ENCODE measurements around the gene CXorf66.
"Not testable (repeated sequence)": the region's sequence is repeated elsewhere in the genome, so short reads cannot be mapped to it uniquely, and the experiment has no call there.

CXorf66 gene, protein sequence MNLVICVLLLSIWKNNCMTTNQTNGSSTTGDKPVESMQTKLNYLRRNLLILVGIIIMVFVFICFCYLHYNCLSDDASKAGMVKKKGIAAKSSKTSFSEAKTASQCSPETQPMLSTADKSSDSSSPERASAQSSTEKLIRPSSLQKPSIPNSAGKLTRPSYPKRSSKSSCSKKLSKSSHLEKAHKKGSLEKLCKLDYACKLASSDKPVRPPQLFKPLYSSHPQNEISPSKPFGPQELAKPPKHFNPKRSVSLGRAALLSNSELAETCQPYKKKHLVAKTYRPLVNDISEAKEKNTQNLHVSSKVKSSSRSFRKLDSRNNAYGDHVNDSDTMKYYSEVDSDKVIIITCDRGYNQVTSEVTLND

DNA sequence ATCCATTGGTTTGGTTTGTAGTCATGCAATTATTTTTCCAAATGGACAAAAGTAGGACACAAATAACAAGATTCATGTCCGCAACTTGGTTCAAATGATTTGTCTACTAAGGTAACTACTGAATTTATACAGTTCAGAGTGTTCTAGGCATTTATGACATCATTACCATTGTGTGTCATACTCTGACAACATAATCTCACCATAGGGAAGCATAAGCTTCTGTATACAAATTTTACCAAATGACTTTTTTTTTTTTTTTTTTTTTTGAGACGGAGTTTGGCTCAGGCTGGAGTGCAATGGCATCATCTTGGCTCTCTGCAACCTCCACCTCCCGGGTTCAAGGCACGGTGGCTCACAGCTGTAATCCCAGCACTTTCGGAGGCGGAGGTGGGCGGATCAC is at the start of gene CXorf66:
Gene CXorf66 (minus strand): TSS at position 101 of the 400 bp plus-strand sequence. CDS start 25 bp downstream, at position 76.
- DNase-seq (ENCODE audit: low spot score) = no peak

DNA sequence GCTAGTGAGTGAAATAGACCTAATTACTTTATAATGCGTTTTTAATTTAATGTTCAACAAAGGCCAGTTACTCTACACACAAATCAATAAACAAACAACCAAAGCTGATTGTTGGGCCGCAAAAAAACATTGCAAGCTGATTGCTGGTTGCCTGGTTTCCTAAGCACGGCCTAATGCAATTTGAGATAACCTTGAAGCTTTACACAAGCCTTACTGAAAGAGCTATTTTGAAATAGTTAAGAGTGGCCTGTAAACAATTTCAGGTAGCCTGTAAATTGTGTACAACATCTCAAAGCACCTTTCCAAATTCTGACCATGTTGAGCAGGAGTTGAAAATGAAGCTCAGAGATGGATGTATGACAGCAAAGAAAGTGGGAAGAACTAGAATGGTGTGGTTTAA is 17.5 kb upstream of the CXorf66 start:
- DNase-seq (ENCODE audit: low spot score) = no peak

DNA sequence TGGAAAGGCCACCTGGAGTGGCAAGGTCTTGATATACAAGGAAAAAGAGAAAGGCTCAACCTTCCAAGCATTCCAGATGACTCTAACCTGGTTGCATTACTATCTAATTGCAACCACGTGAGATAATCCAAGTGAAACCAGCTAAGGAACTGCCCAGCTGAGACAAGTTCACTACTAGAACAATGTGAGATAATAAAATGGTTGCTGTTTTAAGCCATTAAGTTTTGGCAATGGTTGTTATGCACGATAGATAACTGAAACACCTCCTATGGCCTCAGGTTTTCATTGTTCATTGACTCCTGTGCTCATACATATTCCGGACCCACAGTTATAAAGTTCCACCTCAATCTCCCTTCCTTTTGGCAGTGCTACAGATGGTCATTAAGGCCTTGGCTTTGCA is 9.2 kb upstream of the CXorf66 start:
- no peak for DNase-seq (ENCODE audit: low spot score)

DNA sequence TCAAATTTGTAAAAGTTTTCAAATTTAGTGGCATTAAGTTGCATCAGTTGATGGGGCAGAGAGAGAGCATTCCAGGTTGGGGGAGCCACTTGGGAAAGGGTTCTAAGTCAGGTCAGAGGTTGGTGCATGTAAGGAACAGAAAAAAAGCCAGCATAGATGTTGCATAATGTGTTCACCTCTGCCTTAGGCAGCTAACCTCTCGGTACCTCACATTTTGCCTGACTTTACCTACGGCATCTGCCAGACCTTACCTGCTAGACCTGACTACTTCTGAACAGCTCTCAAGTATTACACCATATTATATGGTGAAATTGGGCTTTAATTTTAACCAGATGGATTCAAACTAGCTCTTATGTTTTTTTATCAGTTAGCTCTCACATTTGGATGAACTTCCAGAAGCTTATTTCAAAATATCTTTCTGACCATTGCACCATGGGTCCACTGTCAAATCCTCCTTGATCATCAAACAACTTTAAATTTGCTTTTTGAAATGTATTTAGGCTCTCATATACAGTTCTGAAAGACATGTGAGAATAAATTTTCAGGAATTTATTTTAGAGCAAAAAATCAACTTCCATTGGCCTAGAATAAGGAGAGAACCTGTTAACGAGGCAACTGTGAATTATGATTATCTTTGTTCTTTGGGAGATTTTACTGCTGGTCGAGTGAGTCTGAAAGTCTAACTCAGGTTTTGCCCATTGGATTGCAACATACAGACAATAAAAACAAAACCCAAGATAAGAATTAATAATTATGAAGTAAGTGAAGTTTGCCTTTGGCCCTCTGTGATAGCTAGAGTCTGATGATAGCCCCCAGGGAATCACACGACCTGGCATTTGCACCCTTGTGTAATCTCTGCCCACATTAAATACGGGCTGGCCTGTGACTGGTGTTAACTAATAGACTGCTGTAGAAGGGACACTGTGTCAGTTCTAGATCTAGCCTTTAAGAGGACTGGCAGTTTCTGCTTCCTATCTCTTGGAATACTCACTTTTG is 7.6 kb upstream of the CXorf66 start:
- no peak for DNase-seq (ENCODE audit: low spot score)

DNA sequence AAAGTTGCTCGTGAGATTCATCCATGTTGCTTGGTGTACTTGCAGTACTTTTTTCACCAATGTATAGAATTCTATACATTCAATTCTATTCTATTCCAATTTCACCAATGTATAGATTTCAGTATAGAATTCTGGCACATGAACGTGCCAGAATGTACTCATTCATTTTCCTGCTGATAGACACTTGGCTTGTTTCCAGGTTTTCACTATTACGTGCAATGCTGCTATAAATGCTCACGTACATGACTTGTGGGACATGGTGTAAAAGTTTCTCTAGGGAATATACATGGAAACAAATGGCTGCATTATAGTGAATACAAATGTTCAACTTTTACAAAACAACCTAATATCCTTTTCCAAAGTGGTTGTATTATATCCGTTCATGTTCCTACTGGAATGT is 6.8 kb upstream of the CXorf66 start:
- DNase-seq (ENCODE audit: low spot score) = no peak

DNA sequence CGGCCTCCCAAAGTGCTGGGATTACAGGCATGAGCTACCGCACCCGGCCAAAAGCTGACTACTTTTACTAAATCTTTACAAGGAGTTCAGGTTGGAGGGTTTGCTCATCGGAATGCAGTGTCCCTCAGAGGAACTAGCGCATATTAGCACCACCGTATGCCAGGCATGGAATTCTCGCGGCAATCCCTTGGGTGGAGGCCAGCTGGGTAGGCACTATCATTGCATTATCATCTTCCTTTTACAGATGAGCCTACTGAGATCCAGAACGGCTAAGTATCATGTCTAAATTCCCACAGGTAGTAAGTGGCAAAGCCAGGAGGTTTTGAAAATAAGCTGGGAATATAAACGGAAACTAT is 6.1 kb upstream of the CXorf66 start:
- no peak for DNase-seq (ENCODE audit: low spot score)

DNA sequence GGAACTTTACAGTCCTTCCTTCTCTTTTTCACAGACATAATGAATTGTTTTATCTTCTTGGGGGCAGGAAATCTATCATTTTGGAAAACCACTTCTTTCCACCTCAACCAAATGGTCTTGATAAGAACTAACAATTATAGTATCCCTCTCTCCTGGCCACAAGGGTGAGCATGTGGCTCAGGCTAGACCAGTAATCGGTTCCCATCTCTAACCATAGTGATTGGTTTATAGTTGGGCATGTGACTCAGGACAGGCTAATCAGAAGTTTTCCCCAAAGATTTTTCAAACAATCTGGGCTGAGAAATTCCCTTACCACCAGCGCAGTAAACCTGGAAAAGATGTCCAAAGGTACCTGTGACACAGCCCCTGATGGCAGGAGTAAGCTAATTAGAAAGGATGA is 4.0 kb upstream of the CXorf66 start:
- DNase-seq (ENCODE audit: low spot score) = no peak

DNA sequence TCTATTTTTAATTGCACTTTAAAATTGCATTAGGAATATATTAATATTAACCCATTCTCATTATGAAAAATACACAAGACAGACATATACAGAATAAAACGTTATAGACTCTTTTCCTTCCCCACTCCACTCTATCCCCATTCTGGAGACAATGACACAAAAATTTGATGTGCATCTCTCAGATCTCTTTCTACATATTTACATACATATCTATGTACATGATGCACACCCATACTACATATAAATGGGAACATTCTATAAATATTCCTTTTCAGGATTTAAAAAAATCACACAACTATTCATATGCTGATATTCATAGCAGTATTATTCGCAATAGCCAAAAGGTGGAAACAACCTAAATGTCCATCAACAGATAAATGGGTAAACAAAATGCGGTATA is 2.4 kb upstream of the CXorf66 start:
- DNase-seq (ENCODE audit: low spot score) = no peak

DNA sequence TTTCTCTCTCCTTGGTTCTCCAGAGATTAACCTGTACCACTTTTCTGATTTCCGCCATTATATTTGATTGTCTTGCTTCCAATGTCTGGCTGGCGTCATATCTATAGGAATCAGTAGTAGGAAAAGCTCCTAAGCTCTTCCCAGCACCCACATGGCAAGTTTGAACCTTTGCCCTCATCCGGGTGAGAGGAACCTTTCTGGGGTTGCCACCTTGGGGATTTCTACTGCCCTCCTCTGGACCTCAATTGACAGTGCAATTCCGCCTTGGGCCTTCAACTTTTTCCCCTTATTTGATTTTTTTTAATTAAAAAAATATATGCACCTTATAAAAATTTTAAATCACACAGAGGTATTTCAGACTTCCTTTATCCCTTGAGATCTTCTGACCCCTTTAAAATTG is 2.0 kb upstream of the CXorf66 start:
- DNase-seq (ENCODE audit: low spot score) = no peak

DNA sequence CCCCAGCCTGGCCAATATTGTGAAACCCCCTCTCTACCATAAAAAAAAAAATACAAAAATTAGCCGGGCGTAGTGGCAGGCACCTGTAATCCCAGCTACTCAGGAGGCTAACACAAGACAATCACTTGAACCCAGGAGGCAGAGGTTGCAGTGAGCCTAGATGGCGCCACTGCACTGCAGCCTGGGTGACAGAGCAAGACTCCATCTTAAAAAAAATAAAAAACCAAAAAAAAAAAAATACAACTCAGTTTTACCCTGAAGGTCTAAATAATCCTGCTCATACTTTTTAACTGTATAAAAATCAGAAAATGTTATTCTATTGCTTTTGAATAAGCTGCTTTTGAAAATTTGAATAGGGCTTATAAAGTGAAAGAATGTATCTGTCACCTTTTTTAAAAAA is 838 bp upstream of the CXorf66 start:
- not testable (repeated sequence) for DNase-seq (ENCODE audit: low spot score)

DNA sequence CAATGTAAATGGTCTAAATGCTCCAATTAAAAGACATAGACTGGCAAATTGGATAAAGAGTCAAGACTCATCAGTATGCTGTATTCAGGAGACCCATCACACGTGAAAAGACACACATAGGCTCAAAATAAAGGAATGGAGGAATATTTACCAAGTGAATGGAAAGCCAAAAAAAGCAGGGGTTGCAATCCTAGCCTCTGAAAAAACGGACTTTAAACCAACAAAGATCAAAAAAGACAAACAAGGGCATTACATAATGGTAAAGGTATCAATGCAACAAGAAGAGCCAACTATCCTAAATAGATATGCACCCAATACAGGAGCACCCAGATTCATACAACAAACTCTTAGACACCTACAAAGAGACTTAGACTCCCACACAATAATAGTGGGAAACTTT is 4.2 kb downstream of the CXorf66 start:
- not testable (repeated sequence) for DNase-seq (ENCODE audit: low spot score)

DNA sequence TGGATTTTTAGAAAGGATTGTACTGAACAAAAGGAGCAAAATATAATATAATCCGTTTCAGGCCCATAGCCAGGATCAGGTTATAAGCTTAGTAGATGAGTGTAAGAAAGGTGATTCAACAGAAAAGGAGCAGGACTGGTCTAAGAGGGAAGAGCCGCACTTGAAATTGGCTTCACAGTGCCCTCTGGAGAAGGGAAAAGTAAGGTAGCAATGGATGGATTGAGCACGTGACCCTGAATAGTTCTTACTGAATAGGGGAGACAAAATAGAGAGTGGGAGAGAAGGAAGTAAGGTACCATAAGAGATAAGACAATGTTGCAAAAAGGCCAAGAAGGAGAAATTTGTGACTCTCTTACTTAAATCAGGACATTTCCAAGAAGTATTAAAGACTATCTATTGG is 15.6 kb downstream of the CXorf66 start:
- DNase-seq (ENCODE audit: low spot score) = no peak

DNA sequence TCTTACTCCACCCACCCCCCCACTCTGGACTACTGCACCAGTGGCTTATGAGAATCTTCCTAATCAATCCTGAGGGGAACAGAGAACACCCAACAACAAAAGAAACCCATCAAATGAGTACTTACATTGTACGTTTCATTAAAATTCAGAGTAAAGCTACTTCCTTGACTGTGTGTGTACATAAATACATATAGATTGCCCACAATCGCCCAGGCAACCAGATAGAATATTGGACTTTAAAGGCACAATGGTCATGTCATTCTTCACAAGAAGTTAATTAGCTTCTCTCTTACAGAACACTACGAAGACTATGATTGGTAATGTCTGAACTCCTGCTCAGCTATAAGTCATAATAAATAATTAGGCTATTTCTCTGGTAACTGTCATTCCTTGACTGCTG is 20.2 kb downstream of the CXorf66 start:
- DNase-seq (ENCODE audit: low spot score) = no peak

DNA sequence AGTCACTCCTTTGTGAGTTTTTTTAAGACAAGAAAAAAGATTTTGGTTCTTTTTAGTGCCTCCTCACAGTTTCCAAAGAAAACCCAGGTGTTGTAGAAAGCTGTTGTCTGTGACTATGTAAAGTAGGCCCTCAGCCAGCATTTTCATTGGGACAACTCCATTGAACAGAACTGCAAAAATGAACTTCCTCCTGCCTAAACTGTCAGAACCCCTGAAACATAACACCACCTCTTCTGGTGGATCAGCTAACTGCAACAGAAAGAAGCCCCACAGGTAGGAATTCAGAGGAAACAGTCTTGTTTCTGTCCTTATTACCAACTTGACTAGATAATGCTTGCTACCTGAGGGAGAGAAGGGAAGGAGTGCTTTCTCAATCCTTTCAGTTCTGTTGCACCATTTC is 29.1 kb downstream of the CXorf66 start:
- DNase-seq (ENCODE audit: low spot score) = peak; percentile 11

DNA sequence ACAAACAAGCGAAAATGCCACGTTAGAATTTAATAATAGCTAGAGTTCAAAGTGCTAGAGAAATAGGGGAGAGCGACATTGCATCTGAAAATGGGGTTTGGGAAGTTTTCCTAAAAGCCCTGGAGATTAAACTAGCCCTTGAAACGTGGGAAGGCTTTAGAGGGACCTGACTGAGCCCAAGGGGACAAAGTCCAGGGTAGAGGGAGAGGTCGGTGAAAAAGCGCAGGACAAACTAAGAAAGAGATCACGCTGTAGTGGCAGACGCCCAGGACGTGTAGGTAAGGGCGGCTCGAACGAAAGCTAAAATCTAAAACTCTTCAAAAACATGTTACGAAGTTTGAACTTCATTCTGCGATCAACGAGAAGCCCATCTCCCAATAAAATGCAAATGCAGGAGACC is 31.4 kb downstream of the CXorf66 start:
- peak; percentile 39 for DNase-seq (ENCODE audit: low spot score)

DNA sequence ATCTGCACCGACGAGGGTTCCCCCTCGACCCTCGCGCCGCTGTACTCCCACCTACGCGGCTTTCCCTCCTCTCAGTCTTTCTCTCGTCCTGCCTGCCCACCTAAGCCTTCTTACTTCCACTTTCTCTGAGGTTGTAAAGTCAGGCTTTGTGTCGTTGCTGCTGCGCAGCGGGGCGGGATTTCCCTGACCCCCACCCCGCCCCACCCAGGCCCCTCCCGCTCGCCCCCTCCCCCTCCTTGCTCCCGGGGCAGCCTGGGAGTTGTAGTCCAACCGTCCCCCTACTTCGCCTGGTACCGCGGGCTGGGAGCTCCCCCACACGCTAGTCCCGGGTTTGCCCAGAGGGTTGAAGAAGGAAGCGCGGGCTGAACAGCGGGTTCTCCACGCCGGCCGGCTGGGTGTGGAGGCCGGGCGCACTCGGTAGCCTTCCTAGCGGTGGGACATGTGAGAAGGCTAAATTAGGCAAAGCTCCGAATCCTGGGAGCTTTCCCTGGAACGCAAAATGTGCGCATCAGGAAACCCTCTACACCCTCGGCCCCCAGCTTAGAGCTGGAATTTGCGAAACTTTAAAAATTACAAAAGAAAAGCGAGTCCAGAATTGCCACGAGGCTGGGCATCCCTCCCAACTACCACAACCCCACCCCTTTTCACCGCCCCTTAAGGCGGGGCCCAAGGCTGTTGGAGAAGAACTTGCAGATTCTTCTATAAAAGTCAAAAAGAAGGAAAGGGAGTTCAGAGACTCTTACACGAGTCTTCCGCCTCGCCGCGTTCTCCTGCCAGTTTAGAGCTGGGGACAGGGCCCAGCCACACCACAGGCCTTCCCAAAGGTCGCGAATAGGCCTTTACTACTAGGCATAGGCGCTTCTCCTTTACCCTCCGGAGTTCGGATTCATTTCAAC is 32.2 kb downstream of the CXorf66 start, which contains the start of gene ATP11C:
Gene ATP11C (minus strand): TSS at position 153 of the 896 bp plus-strand sequence. CDS start 1,011 bp downstream, outside the sequence.
- peak; percentile 91 for DNase-seq (ENCODE audit: low spot score)

DNA sequence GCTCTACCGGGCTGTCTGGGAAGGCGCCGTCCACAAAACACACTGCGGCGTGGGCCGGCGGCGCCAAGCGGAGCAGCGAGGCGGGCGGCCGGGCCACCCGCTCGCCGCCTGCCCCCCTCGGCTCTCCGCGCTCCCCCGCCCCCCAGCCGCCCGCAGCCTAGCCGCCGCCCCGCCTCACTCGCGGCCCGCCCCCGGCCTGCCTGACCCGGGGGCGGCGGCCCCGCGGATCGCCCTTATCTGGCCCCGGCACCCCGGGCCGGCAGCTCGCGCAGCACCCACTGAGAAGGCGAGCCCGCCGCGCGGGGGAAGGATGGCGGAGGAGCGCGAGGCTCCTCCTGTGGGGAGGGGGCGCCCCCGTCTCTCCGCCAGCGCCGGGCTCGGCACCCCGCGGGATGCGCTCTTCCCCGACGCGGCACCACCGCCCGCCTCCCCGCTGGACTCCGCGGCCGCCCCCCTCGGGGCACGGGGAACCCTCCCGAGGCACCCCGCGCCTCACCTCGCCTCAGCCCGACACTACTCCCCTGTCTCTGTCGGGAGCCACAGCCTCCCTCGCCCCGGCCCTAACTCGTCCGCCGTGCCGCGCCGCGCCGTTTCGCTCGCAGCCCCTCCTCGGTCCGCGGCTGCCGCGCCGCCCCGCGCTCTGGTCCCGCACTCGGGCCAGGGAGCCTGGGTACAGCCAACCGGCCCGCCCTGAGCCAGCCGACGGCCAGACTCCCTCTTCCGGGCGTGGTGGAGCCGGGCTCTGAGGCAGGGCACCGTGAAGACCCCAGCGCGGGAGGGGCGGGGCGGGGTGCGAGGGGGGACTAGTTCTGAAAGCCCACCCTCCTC is 33.0 kb downstream of the CXorf66 start:
- DNase-seq (ENCODE audit: low spot score) = peak; percentile 41

DNA sequence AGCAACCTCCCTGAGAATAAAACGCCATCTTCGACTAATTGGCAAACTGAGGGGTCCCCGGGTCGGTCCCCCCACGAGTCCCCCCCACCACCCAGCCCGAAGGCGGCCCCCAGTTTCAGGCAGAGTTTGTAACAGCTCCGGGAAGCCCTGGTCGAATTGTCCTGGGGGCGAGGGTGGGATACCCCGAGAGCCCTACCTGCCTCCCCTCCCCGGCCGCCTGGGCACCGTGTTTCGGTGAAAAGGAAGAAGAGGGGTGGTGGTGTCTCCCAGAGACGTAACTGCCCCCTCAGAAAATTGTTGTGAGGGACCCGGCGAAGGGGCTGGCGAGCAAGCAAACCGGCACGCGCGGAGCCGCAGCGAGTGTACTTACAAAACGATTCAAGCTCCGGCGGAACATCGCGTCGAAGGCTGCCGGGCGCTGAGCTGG is 33.7 kb downstream of the CXorf66 start:
- DNase-seq (ENCODE audit: low spot score) = no peak

DNA sequence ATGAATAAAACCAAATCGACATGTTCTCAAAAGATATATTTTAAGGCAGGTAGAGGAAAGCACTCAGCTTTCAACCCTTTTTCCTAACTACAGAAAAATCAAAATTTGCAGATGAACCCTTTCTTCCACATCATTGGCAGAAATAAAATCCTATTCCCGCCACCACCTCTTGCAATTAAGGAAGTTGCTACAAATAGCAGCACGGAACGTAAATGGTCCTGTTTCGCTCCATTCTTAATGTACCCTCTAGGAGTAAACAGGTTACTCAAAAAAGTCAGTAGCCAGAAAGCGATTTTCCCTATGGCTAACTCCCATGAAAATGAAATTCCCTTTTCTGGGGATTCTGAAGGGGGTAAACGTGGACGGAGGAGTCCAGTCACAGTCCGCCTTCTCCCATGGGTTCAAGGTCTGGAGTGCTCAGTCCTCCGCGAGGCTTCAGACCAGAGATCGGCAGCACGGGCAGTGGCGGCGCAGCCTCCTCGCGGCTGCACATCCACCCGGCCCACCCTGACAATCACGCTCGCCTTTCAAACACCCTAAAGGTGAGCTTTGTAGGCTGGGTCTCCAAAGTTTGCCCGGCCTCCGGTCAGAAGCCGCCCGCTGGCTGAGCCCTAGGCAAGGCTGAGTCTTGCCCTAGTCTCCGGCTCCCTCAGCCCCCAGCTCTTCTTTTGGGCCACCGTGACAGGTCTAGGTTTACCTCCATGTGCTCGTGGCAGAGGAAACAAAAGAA is 34.2 kb downstream of the CXorf66 start:
- peak; percentile 35 for DNase-seq (ENCODE audit: low spot score)

DNA sequence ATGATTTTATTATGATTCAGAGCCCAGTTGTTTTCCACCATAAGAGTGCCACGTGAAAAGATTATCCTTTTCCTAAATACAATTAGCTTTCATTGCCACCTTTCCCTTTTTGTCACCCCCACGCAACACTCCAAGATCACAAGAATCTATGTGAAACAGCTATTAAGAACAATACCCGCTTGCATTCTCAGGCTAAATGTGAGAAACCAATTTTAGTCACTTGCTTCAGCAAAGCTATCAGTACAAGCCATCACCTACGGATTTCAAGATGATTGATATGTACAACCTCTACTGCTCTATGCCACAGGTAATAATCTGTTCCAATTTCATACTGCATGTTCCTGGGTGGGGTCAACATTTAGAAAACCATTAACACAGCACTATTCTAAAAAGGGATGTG is 34.9 kb downstream of the CXorf66 start:
- no peak for DNase-seq (ENCODE audit: low spot score)
